ENCODE data around the gene TAF11L7. TPM values are rescaled to one million over a fixed set of nuclear protein-coding genes. Genes with fewer than 3 reads are reported as not detected.

TAF11L7 gene
- total and polyA plus RNA-seq, 2 of the 4 experiments (the other 2 are of a cell fraction), result not detected

DNA sequence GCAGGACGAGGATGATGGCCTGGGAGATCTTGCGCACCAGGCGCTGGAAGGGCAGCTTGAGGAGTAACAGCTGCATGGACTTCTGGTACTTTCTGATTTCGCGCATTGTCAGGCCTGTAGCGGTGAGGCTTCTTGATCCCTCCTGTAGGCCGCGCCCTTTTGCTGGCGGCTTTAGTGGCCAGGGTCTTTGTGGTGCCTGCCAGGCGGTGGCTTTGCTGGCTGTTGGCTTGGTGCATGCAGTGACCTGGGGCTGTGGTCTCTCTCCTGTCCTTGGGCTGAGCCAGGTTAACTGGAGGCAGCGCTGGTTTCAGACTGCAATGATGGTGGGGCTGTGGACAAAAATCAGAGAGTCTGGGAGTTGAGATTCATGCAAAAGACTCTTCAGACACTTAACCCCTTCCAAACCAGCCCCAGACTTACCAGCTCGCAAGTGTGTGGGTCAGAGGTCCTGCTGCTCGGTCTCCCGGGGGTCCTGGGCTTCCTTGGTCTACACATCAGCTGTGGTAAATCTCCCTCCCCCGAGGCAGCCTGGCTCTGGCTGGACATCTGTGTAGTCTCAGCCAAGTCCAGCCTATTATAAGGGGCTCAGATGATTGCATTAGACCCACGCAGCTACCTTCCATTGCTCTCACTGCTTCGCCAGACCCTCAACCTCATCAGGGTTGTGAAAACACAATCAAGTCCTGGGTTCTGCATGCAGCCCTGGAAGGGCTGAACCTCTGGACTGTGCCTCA lies 29.5 kb upstream of the TAF11L7 start:
- no peaks in the 10 kb centered on the region for H3K4me1 ChIP-seq (ENCODE audit: control insufficient read depth, insufficient read depth, low read length)
- intact Hi-C loops (cut with micrococcal nuclease), result no loop called here
- H2BK5ac ChIP-seq (ENCODE audit: low read depth, low read length, poor library complexity, severe bottlenecking), result no peak overlapping the region
- in situ Hi-C loops (cut with MboI; ENCODE audit: low sequenced_read_pairs), result no loop called here
- dilution Hi-C loops (cut with HindIII; ENCODE audit: low sequenced_read_pairs, unreplicated experiment), result no loop called here
- no peak overlapping the region for H3K4me3 ChIP-seq (ENCODE audit: insufficient read depth, low read depth, low read length)
- WGBS, 2 experiments (ENCODE audit: extremely low coverage in 2 of 2, insufficient read length in 1 of 2), result 76% methylated on average over 8 of the region's 17 CpGs; no CpG with 5 or more reads in 1 of the 2 experiments
- H3K4me2 ChIP-seq (ENCODE audit: low read depth, low read length), result no peak overlapping the region
- no peak overlapping the region for H2BK120ac ChIP-seq (ENCODE audit: low read depth, low read length)
- CTCF ChIA-PET, result no interaction called here
- BruUV-seq (replicated peaks), result no TSS peak
- POLR2A ChIA-PET (ENCODE audit: unreplicated experiment), result no interaction called here
- H3K56ac ChIP-seq (ENCODE audit: extremely low read depth, insufficient read depth, low read length), result no peak overlapping the region
- no peak overlapping the region for H2AK5ac ChIP-seq (ENCODE audit: low read depth, low read length)
- H3K18ac ChIP-seq (ENCODE audit: low read depth, low read length), result no peak overlapping the region
- H3K9ac ChIP-seq (ENCODE audit: low read depth, low read length), result no peak overlapping the region
- H2AK9ac ChIP-seq (replicated peaks; ENCODE audit: low read depth, low read length, poor library complexity), result no peak overlapping the region
- no peak overlapping the region for H3K27ac ChIP-seq (ENCODE audit: insufficient read depth, low read length)
- H3K9me3 ChIP-seq (ENCODE audit: control insufficient read depth, insufficient read depth, low read length), result no peaks in the 10 kb centered on the region
- H3K14ac ChIP-seq (replicated peaks; ENCODE audit: low read depth, low read length), result no peak overlapping the region
- no peaks in the 10 kb centered on the region for H3K9me1 ChIP-seq (ENCODE audit: insufficient read depth, low read length)
- H4K5ac ChIP-seq (ENCODE audit: low read depth, low read length), result no peak overlapping the region
- H3K79me1 ChIP-seq (ENCODE audit: low read depth in 1 of 2, low read length in 2 of 2), result no peaks in the 10 kb centered on the region
- no peak overlapping the region for H4K8ac ChIP-seq (ENCODE audit: low read depth in 2 of 2, low read length in 2 of 2)
- H2BK15ac ChIP-seq (ENCODE audit: low read depth, low read length), result no peak overlapping the region
- TF ChIP-seq, protein P1, sequence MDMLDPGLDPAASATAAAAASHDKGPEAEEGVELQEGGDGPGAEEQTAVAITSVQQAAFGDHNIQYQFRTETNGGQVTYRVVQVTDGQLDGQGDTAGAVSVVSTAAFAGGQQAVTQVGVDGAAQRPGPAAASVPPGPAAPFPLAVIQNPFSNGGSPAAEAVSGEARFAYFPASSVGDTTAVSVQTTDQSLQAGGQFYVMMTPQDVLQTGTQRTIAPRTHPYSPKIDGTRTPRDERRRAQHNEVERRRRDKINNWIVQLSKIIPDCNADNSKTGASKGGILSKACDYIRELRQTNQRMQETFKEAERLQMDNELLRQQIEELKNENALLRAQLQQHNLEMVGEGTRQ (IDR thresholded peaks at IDR 0.05; ENCODE audit: low read depth, low read length), result no peak
- TF ChIP-seq RFX5 (IDR thresholded peaks at IDR 0.05; ENCODE audit: low read depth, low read length), result no peak
- no peak for TF ChIP-seq RCOR1 (IDR thresholded peaks at IDR 0.05; ENCODE audit: insufficient replicate concordance, low read length)
- no peak for TF ChIP-seq CEBPB (IDR thresholded peaks at IDR 0.05; ENCODE audit: low read depth, low read length)
- TF ChIP-seq CHD1 (IDR thresholded peaks at IDR 0.05; ENCODE audit: low read depth, low read length), result no peak
- no peak for TF ChIP-seq MAZ (IDR thresholded peaks at IDR 0.05; ENCODE audit: borderline replicate concordance, low read depth, low read length)
- TF ChIP-seq, protein P2, sequence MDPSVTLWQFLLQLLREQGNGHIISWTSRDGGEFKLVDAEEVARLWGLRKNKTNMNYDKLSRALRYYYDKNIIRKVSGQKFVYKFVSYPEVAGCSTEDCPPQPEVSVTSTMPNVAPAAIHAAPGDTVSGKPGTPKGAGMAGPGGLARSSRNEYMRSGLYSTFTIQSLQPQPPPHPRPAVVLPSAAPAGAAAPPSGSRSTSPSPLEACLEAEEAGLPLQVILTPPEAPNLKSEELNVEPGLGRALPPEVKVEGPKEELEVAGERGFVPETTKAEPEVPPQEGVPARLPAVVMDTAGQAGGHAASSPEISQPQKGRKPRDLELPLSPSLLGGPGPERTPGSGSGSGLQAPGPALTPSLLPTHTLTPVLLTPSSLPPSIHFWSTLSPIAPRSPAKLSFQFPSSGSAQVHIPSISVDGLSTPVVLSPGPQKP (IDR thresholded peaks at IDR 0.05; ENCODE audit: borderline replicate concordance, low read depth, low read length), result no peak
- no peak for TF ChIP-seq RAD21 (IDR thresholded peaks at IDR 0.05; ENCODE audit: low read length)
- TF ChIP-seq SMC3 (IDR thresholded peaks at IDR 0.05; ENCODE audit: low read depth, low read length), result no peak
- no peak for TF ChIP-seq CTCF (conservative IDR thresholded peaks at IDR 0.05; ENCODE audit: low read depth, low read length)
- no peak for TF ChIP-seq FOS (IDR thresholded peaks at IDR 0.05; ENCODE audit: low read depth, low read length)
- no peak for TF ChIP-seq POLR2A (IDR thresholded peaks at IDR 0.05; ENCODE audit: low read depth, low read length)
- TF ChIP-seq MXI1 (IDR thresholded peaks at IDR 0.05; ENCODE audit: borderline replicate concordance, low read depth, low read length), result no peak
- TF ChIP-seq BHLHE40 (IDR thresholded peaks at IDR 0.05; ENCODE audit: low read depth, low read length), result no peak
- no peak overlapping the region for H3K4ac ChIP-seq (ENCODE audit: low read depth, low read length)
- no peaks in the 10 kb centered on the region for H4K20me1 ChIP-seq (ENCODE audit: insufficient read depth, low read length)
- DNase-seq (no peak), ATAC-seq (ENCODE audit: low read depth) (no peak)
- H2AFZ ChIP-seq (replicated peaks; ENCODE audit: low read length, poor library complexity), result no peak overlapping the region
- no peaks in the 10 kb centered on the region for H3K27me3 ChIP-seq (ENCODE audit: control insufficient read depth, insufficient read depth, low read length)
- H3K23ac ChIP-seq (ENCODE audit: low read depth, low read length), result no peak overlapping the region
- H3K36me3 ChIP-seq (ENCODE audit: control insufficient read depth, insufficient read depth, low read length), result no peaks in the 10 kb centered on the region
- no peak overlapping the region for H2BK20ac ChIP-seq (ENCODE audit: low read depth, low read length)
- H4K91ac ChIP-seq (ENCODE audit: insufficient read depth, low read depth, low read length), result no peak overlapping the region
